Brain microvascular endothelial cell (primary cell): ENCODE measurements around the gene KRTCAP2.

Source experiments
- DNase-seq: peaks from one replicate; pipeline ENCODE4 v3.0.0-alpha.2; 2020
- H3K27ac ChIP-seq: fragments of 250-450 bp; sonication (Bioruptor Pico); 2 replicates; pipeline ENCODE4 v1.5.1; 2020; ENCODE audit warnings: mild to moderate bottlenecking, moderate library complexity
- H3K27me3 ChIP-seq: fragments of 250-450 bp; sonication (Bioruptor Pico); replicated peaks from 2 replicates; pipeline ENCODE4 v1.5.1; 2020; ENCODE audit warnings: mild to moderate bottlenecking
- H3K36me3 ChIP-seq: fragments of 250-450 bp; sonication (Bioruptor Pico); replicated peaks from 2 replicates; pipeline ENCODE4 v1.5.1; 2020; ENCODE audit warnings: mild to moderate bottlenecking
- H3K4me3 ChIP-seq: 2 replicates; pipeline ENCODE4 v1.5.1; 2011; ENCODE audit warnings: low read depth, mild to moderate bottlenecking, control low read depth, low read length, moderate library complexity
- in situ Hi-C: cut with HindIII; loops from 2 replicates; pipeline ENCODE4 v1.10.0; 2017; ENCODE audit warnings: low sequenced_read_pairs, low pct_ligation_motif_present
- TF ChIP-seq, protein P1 (sequence below): IDR thresholded peaks from 2 replicates; pipeline ENCODE4 v1.5.1; 2011; ENCODE audit warnings: low read depth, mild to moderate bottlenecking, moderate library complexity, low read length, control low read depth, inconsistent platforms; ENCODE audit errors: missing control alignments

KRTCAP2 gene

DNA sequence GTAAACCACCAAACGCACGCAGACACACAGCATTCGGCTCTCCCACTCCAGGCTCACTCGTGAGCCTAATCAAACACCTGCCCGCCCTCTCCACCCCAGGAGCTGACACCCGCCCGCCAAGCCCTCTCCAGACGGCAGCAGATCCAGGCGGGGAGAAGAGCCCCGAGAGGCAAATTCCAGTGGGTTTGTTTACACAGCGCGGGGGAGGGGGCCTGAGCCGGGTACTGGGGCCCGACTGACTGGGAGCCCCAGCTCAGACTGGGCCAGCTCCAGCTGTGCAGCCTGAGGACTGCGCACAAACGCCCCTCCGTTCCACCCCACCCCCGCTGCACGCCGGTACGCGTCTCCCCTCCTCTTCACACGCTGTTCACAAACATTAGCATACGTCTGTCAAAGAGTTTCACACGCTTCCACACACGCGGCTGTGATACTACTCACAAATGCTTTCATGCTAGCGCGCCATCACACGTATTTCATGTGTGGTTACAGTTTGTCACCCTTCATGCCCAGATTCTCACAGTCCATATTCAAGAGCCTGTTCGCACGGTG lies 46.5 kb downstream of the KRTCAP2 start:
- peak; percentile 38 for DNase-seq
- Histone ChIP-seq H3K27ac (no peak overlapping the region), H3K36me3 (no peaks in the 10 kb centered on the region), H3K4me3 (peak overlapping the region; percentile 44), H3K27me3 (peaks cover 28% of the 10 kb centered on the region)
- TF ChIP-seq, protein P1, sequence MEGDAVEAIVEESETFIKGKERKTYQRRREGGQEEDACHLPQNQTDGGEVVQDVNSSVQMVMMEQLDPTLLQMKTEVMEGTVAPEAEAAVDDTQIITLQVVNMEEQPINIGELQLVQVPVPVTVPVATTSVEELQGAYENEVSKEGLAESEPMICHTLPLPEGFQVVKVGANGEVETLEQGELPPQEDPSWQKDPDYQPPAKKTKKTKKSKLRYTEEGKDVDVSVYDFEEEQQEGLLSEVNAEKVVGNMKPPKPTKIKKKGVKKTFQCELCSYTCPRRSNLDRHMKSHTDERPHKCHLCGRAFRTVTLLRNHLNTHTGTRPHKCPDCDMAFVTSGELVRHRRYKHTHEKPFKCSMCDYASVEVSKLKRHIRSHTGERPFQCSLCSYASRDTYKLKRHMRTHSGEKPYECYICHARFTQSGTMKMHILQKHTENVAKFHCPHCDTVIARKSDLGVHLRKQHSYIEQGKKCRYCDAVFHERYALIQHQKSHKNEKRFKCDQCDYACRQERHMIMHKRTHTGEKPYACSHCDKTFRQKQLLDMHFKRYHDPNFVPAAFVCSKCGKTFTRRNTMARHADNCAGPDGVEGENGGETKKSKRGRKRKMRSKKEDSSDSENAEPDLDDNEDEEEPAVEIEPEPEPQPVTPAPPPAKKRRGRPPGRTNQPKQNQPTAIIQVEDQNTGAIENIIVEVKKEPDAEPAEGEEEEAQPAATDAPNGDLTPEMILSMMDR = no peak
- in situ Hi-C loops = no loop called here

DNA sequence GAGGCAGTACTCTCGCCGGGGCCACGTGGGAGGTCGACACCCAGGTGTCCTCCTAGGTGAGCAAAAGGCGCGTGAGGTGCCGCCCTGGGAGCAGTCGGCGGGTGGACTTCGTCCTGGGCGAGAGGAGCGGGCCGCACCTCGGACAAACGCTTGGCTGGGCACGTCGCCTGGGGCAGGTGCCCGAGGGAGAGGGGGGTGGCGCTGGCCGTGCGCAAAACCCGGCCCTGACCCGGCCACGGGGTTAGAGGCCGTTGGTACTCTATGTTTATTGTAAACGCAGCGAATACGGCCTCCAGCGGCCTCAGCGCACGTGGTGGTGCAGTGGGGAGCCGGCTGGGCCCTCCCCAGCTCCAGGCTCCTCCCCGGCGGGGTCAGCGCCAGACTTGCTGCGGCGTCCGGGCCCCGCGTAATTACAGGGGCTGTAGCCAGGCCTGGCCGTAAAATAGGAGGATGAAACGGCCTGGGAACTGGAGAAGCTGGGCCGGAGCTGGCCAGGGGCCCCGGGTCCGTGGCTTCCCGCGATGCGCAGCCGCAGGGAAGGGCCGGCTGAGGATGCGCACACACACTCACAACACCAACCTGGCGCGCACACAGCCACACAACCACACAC lies 47.1 kb downstream of the KRTCAP2 start:
- Histone ChIP-seq H3K27ac (no peak overlapping the region), H3K27me3 (peaks cover 31% of the 10 kb centered on the region), H3K4me3 (peak overlapping the region; percentile 44), H3K36me3 (no peaks in the 10 kb centered on the region)
- TF ChIP-seq, protein P1 = no peak
- in situ Hi-C loops = no loop called here
- no peak for DNase-seq

DNA sequence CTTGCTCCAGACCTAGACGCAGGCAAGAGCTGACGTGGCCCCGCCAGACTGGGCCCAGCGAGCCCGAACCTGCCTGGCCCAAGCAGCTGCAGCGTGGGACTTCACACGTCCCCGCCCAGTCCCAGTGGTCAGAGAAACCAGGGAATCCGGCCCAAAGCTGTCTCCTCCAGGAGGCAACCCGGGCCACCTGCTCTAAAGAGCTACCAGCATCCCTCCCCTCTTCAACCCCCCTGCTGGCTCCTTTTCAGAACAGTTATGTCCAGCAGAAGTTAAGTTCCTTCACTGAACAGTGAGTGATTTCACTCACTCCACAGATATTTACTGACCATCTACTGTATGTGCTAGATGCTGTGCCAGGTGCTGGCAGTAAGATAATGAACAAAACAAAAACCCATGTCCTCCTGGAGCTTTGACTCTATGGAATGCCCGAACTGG lies 47.6 kb downstream of the KRTCAP2 start:
- TF ChIP-seq, protein P1 = no peak
- Histone ChIP-seq H3K27ac (no peak overlapping the region), H3K36me3 (no peaks in the 10 kb centered on the region), H3K4me3 (no peak overlapping the region), H3K27me3 (peaks cover 33% of the 10 kb centered on the region)
- DNase-seq = no peak
- in situ Hi-C loops = no loop called here

DNA sequence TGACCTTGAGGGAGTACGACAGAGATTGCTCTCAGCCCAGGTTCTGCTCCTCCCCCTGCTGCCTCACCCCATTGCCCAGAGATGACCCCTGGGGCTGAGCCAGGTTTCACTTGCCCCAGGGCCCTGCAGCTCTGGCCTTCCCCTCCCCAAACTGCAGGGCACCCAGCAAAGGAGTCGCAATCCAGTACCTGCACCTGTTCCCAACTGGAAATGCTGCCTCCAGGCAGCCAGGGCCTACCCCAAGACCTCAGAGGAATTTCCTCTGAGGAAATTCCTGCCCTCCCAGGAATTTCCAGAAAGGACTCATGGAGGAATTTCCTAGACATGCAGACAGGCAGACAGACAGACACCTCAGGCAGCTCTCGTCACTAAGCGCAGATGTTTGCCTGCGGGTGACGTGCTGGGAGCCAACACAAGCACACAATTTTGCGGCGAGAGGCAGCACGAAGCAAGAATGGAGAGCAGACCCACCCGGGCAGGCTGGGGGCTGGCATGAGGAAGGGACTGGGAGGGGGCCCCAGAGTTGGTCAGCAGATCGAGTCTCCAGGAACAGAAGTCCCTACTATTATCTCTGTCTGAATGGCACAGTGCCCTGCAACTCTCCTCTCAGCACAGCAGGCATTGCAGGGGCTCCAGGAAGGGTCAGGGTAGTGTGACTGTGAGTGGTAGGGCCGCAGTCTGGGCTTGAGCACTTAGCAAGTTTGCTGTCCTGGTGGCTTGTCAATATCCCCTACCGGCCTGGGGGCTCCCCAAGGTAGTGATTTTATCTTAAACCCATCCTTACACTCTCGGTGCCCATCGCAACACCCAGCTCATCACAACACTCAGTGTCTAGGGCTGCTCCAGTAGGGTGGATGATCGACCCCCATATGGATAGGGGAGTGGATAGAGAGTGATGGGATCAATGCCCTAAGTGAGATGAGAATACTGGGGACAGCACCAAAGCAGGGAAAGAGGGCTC lies 48.3 kb downstream of the KRTCAP2 start:
- no peak overlapping the region for H3K4me3 ChIP-seq
- H3K27me3 ChIP-seq = peaks cover 40% of the 10 kb centered on the region
- DNase-seq = peak; percentile 52
- in situ Hi-C loops = no loop called here
- TF ChIP-seq, protein P1 = no peak
- H3K36me3 ChIP-seq = no peaks in the 10 kb centered on the region
- no peak overlapping the region for H3K27ac ChIP-seq

DNA sequence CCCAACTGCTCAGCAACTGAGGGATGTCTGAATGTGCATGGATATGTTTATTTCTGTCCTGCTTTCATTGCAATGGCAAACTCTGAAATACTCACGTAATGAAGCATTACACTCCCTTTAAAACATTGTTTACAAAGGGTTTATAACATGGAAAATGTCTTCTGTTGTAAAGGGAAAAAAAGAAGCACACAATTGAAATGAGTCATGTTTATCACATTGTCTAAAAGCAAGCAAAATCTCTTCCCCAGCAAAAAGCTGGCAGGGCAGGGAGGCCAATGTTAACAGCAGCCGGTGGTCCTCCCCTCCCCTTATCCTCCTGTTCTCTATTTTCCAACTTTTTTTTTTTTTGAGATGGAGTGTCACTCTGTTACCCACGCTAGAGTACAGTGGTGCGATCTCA lies 49.3 kb downstream of the KRTCAP2 start:
- DNase-seq = no peak
- H3K4me3 ChIP-seq = no peak overlapping the region
- H3K27me3 ChIP-seq = peaks cover 36% of the 10 kb centered on the region
- no peak overlapping the region for H3K27ac ChIP-seq
- H3K36me3 ChIP-seq = no peaks in the 10 kb centered on the region
- in situ Hi-C loops = no loop called here
- TF ChIP-seq, protein P1 = no peak
